Glutamatergic neuron (in vitro differentiated cells): ENCODE measurements around the gene KCNN3. TPM values are rescaled to one million over a fixed set of nuclear protein-coding genes. Genes with fewer than 3 reads are reported as not detected.

ENCODE experiments used
- DNase-seq: peaks from one replicate; pipeline ENCODE4 v3.0.0; 2022
- H3K27ac Mint-ChIP-seq: one replicate; pipeline ENCODE4 v1.8.0; 2020; ENCODE audit warnings: mild to moderate bottlenecking, mixed read lengths, inconsistent platforms; ENCODE audit not compliant: unreplicated experiment
- H3K27me3 Mint-ChIP-seq: one replicate; pipeline ENCODE4 v1.8.0; 2020; ENCODE audit warnings: mild to moderate bottlenecking, moderate library complexity, mixed read lengths, inconsistent platforms; ENCODE audit not compliant: unreplicated experiment
- H3K36me3 Mint-ChIP-seq: one replicate; pipeline ENCODE4 v1.8.0; 2020; ENCODE audit warnings: mild to moderate bottlenecking, mixed read lengths, inconsistent platforms; ENCODE audit not compliant: unreplicated experiment
- H3K4me1 Mint-ChIP-seq: one replicate; pipeline ENCODE4 v1.8.0; 2020; ENCODE audit warnings: mild to moderate bottlenecking, low read depth, mixed read lengths, inconsistent platforms; ENCODE audit not compliant: unreplicated experiment
- H3K4me3 Mint-ChIP-seq: one replicate; pipeline ENCODE4 v1.8.0; 2020; ENCODE audit warnings: mild to moderate bottlenecking, mixed read lengths, inconsistent platforms; ENCODE audit not compliant: unreplicated experiment
- H3K9me3 Mint-ChIP-seq: one replicate; pipeline ENCODE4 v1.8.0; 2020; ENCODE audit warnings: mild to moderate bottlenecking, moderate library complexity, mixed read lengths, inconsistent platforms; ENCODE audit not compliant: unreplicated experiment
- CTCF ChIP-seq: fragments of 200-600 bp; sonication (generic); IDR thresholded peaks from one replicate; pipeline ENCODE4 v1.5.0; 2021; ENCODE audit not compliant: partially characterized antibody, unreplicated experiment
- total RNA-seq: library from RNA; stranded (reverse); fragmentation: NEBNext Ultra II Directional; extraction: Animal tissue kit (Norgen Biotek cat#: 25700); gene quantifications from one replicate; pipeline ENCODE4 v1.2.1, GENCODE V29; 2021; ENCODE audit not compliant: unreplicated experiment

Gene KCNN3
- total RNA-seq, 1 donor from 2014 or later: 3.8 TPM

- DNase-seq: no peak
- Mint-ChIP-seq H3K36me3 (no peaks in the 10 kb centered on the region), H3K9me3 (peaks cover 4% of the 10 kb centered on the region), H3K27ac (no peak overlapping the region), H3K27me3 (peaks cover 3% of the 10 kb centered on the region), H3K4me1 (peaks cover 2% of the 10 kb centered on the region), H3K4me3 (no peak overlapping the region)
- TF ChIP-seq CTCF: no peak
Observed at GRCh38 chr1:154720328-154721297, 149.5 kb downstream of the KCNN3 start.

GRCh38 chr1:154719586-154720327, 150.3 kb downstream of the KCNN3 start:
- Mint-ChIP-seq H3K27me3 (peaks cover 3% of the 10 kb centered on the region), H3K9me3 (peaks cover 4% of the 10 kb centered on the region), H3K4me3 (no peak overlapping the region), H3K4me1 (peaks cover 2% of the 10 kb centered on the region), H3K36me3 (no peaks in the 10 kb centered on the region), H3K27ac (no peak overlapping the region)
- no peak for TF ChIP-seq CTCF
- no peak for DNase-seq

GRCh38 chr1:154718566-154718965, 151.5 kb downstream of the KCNN3 start:
- no peak overlapping the region for H3K27ac Mint-ChIP-seq
- peaks cover 4% of the 10 kb centered on the region for H3K9me3 Mint-ChIP-seq
- no peak for TF ChIP-seq CTCF
- H3K4me1 Mint-ChIP-seq: peaks cover 2% of the 10 kb centered on the region
- no peak for DNase-seq
- H3K36me3 Mint-ChIP-seq: no peaks in the 10 kb centered on the region
- H3K4me3 Mint-ChIP-seq: no peak overlapping the region
- H3K27me3 Mint-ChIP-seq: peaks cover 3% of the 10 kb centered on the region

- H3K4me1 Mint-ChIP-seq: peaks cover 2% of the 10 kb centered on the region
- peaks cover 4% of the 10 kb centered on the region for H3K9me3 Mint-ChIP-seq
- H3K4me3 Mint-ChIP-seq: no peak overlapping the region
- DNase-seq: no peak
- no peaks in the 10 kb centered on the region for H3K36me3 Mint-ChIP-seq
- no peak overlapping the region for H3K27ac Mint-ChIP-seq
- TF ChIP-seq CTCF: no peak
- peaks cover 3% of the 10 kb centered on the region for H3K27me3 Mint-ChIP-seq
Observed at GRCh38 chr1:154717528-154717924, 152.6 kb downstream of the KCNN3 start.
